OCI-LY3 (cell line): ENCODE measurements around the gene MYOD1.

ENCODE experiments used
- H2AFZ ChIP-seq: fragments of 200-600, 300-600 bp; shearing (Covaris generic); 2 replicates; pipeline ENCODE4 v1.6.0; 2014; ENCODE audit warnings: antibody characterized with exemption, low read depth, low read length
- H3K27ac ChIP-seq: fragments of 200-600, 300-600 bp; sonication (generic); 2 replicates; pipeline ENCODE4 v1.5.1; 2014; ENCODE audit warnings: mild to moderate bottlenecking, low read length, moderate library complexity, mixed read lengths
- H3K27me3 ChIP-seq: fragments of 200-600, 300-600 bp; sonication (generic); 2 replicates; pipeline ENCODE4 v1.6.1; 2014; ENCODE audit warnings: low read depth, low read length, mixed read lengths
- H3K36me3 ChIP-seq: fragments of 200-600, 300-600 bp; sonication (generic); replicated peaks from 2 replicates; pipeline ENCODE3; 2014; ENCODE audit warnings: low read depth, low read length, mixed read lengths
- H3K4me1 ChIP-seq: fragments of 300-600, 200-600 bp; sonication (generic); 2 replicates; pipeline ENCODE4 v1.6.1; 2014; ENCODE audit warnings: low read length, mixed read lengths
- H3K4me2 ChIP-seq: fragments of 200-600, 300-600 bp; sonication (generic); 2 replicates; pipeline ENCODE4 v1.6.1; 2014; ENCODE audit warnings: low read length, mixed read lengths
- H3K4me3 ChIP-seq: fragments of 300-600, 200-600 bp; sonication (generic); 2 replicates; pipeline ENCODE4 v1.5.1; 2014; ENCODE audit warnings: antibody characterized with exemption, mild to moderate bottlenecking, low read length, moderate library complexity
- H3K79me2 ChIP-seq: fragments of 300-600, 200-600 bp; shearing (Covaris generic); 2 replicates; pipeline ENCODE4 v1.6.1; 2014; ENCODE audit warnings: mild to moderate bottlenecking, low read length, mixed read lengths
- H3K9ac ChIP-seq: fragments of 300-600, 200-600 bp; shearing (Covaris generic); 2 replicates; pipeline ENCODE4 v1.6.0; 2014; ENCODE audit warnings: mild to moderate bottlenecking, low read length, moderate library complexity
- H3K9me3 ChIP-seq: fragments of 200-600, 300-600 bp; shearing (Covaris generic); 2 replicates; pipeline ENCODE4 v1.6.1; 2014; ENCODE audit warnings: low read length, mixed read lengths; ENCODE audit not compliant: insufficient read depth
- H4K20me1 ChIP-seq: fragments of 200-600, 300-600 bp; sonication (generic); 2 replicates; pipeline ENCODE4 v1.6.1; 2016; ENCODE audit warnings: low read length, mixed read lengths; ENCODE audit not compliant: insufficient read depth
- CTCF ChIP-seq: fragments of 200-600, 300-600 bp; sonication (generic); IDR thresholded peaks from 2 replicates; pipeline ENCODE4 v1.5.1; 2014; ENCODE audit warnings: antibody characterized with exemption, low read length, low read depth
- EZH2phosphoT487 ChIP-seq: fragments of 200-600 bp; shearing (Covaris generic); IDR thresholded peaks from 2 replicates; pipeline ENCODE4 v1.6.1; 2018; ENCODE audit warnings: antibody characterized with exemption, mixed run types, low read depth

Gene MYOD1

GRCh38 chr11:17719028-17719937 is at the start of gene MYOD1:
MYOD1 (plus strand) TSS chr11:17719571; CDS start chr11:17719783, 212 bp downstream.
- Histone ChIP-seq H3K36me3 (no peaks in the 10 kb centered on the region), H3K4me1 (no peaks in the 10 kb centered on the region), H3K9me3 (no peaks in the 10 kb centered on the region), H3K9ac (no peak within 1 kb of the TSS), H2AFZ (no peak within 1 kb of the TSS), H3K27ac (no peak within 1 kb of the TSS), H3K27me3 (peaks cover 32% of the 10 kb centered on the region), H4K20me1 (no peaks in the 10 kb centered on the region), H3K4me3 (no peak within 1 kb of the TSS), H3K4me2 (no peak within 1 kb of the TSS), H3K79me2 (no peaks in the 10 kb centered on the region)
- no peak for TF ChIP-seq CTCF
- TF ChIP-seq EZH2phosphoT487: no peak

- Histone ChIP-seq H3K9me3 (no peaks in the 10 kb centered on the region), H3K4me2 (no peak overlapping the region), H3K9ac (no peak overlapping the region), H3K36me3 (no peaks in the 10 kb centered on the region), H3K27ac (no peak overlapping the region), H3K79me2 (no peaks in the 10 kb centered on the region), H3K4me3 (no peak overlapping the region), H3K27me3 (peaks cover 67% of the 10 kb centered on the region), H3K4me1 (no peaks in the 10 kb centered on the region), H4K20me1 (no peaks in the 10 kb centered on the region), H2AFZ (no peak overlapping the region)
- TF ChIP-seq CTCF (no peak), EZH2phosphoT487 (no peak)
Measured at GRCh38 chr11:17672469-17672868, 46.9 kb upstream of the MYOD1 start.

- Histone ChIP-seq H3K9ac (no peak overlapping the region), H2AFZ (no peak overlapping the region), H3K4me2 (no peak overlapping the region), H4K20me1 (no peaks in the 10 kb centered on the region), H3K36me3 (no peaks in the 10 kb centered on the region), H3K79me2 (no peaks in the 10 kb centered on the region), H3K27me3 (peaks cover 61% of the 10 kb centered on the region), H3K4me1 (no peaks in the 10 kb centered on the region), H3K4me3 (no peak overlapping the region), H3K9me3 (no peaks in the 10 kb centered on the region), H3K27ac (no peak overlapping the region)
- TF ChIP-seq CTCF (no peak), EZH2phosphoT487 (no peak)
Measured at GRCh38 chr11:17673951-17674350, 45.4 kb upstream of the MYOD1 start.

GRCh38 chr11:17682848-17683247 is 36.5 kb upstream of the MYOD1 start:
- no peak overlapping the region for H3K9ac ChIP-seq
- no peaks in the 10 kb centered on the region for H4K20me1 ChIP-seq
- TF ChIP-seq CTCF (no peak), EZH2phosphoT487 (no peak)
- no peaks in the 10 kb centered on the region for H3K79me2 ChIP-seq
- no peak overlapping the region for H2AFZ ChIP-seq
- H3K27ac ChIP-seq: no peak overlapping the region
- H3K4me1 ChIP-seq: no peaks in the 10 kb centered on the region
- no peaks in the 10 kb centered on the region for H3K36me3 ChIP-seq
- H3K27me3 ChIP-seq: peaks cover 62% of the 10 kb centered on the region
- H3K9me3 ChIP-seq: no peaks in the 10 kb centered on the region
- H3K4me2 ChIP-seq: no peak overlapping the region
- H3K4me3 ChIP-seq: no peak overlapping the region
